ENCODE data around the gene NBEA.

DNA sequence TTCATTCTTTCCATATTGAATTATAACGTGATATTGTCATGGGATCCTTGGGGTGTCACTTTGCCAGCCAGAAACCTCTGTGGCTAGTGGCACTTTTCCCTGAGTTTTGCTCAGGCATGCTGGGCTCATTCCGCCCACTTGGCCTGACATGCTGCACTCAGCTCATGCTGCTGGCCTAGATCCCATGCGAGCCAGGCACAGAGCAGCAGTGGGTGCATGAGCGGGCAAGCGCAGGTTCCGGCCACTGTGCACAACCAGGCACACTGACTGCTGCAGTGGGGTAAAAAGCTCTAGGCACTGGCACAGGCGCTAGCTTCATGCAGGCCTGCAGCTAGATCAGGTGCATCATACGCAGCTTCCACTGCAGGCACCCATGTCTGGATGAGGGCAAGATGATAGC lies 313.2 kb downstream of the NBEA start:
- TF ChIP-seq CREB1 (IDR thresholded peaks at IDR 0.05; ENCODE audit: low read depth) (no peak), EP300 (IDR thresholded peaks at IDR 0.05; ENCODE audit: borderline replicate concordance) (no peak), ZBTB7A (IDR thresholded peaks at IDR 0.05; ENCODE audit: low read depth) (no peak), CEBPB (IDR thresholded peaks at IDR 0.05) (no peak)

Measured in Ishikawa (cell line).